ENCODE results near the gene OR2S2.
"Not testable (repeated sequence)": the region's sequence is repeated elsewhere in the genome, so short reads cannot be mapped to it uniquely, and the experiment has no call there.

The OR2S2 gene

GRCh38 chr9:35958104-35958837 is at the start of gene OR2S2:
OR2S2 (minus strand) TSS chr9:35958154; CDS start chr9:35958098, 56 bp downstream.
- in situ Hi-C loops (cut with MboI; ENCODE audit: low sequenced_read_pairs): no loop called here

DNA sequence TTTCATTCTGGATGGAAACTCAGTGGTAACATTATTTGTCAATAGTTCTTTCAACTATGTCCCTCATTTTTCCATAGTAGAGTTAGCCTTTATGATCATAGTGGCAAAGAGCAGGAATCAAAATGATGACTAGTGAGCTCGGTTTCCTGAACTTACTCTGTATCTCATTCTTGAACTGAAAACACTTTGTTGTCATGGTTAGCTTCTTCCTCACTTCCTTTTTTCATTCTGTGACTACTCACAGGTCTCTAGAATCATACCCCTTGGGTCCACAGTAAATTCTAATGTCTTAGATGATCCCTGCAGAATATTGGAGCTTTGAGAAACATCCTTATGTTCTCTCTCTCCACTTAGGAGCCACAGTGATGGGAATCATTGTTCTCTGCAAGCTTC is 49.4 kb upstream of the OR2S2 start:
- in situ Hi-C loops (cut with MboI; ENCODE audit: low sequenced_read_pairs): no loop called here

DNA sequence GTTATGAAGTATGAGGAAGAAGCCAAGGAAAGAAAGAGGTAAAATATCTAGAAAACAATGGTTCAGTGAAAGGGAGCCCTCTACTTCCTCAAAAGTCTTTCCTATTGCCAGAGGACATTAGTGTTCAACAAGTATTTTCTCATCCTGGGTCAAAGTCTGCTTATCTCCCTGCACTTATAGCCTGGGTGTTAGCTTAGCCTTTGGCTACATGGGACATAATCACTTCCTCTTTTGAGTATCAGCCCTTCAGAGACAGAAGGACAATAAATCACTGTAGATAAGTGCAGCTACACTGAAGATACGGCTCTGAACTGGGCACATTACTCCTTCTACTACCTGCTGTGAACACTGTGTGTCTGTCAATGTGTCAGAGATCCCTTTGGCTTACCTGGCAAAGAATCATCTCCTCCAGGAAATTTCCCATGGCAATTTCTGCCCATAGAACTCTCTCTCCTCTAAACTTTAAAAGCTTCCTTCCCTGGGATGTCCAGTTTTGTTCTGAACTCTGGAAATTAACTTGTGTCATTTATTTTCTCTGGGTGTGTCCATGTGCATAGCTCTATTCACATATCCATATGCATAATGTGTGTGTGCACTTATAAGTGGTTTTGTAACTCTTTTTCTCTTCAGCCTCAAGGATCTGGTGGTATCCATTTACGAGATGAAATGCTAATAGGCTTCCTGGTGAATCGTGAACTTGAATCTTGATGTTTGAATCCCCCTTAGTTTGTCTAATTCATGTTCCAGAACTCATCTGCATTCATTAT is 48.8 kb upstream of the OR2S2 start:
- in situ Hi-C loops (cut with MboI; ENCODE audit: low sequenced_read_pairs): no loop called here

GRCh38 chr9:36005891-36006290 is 47.9 kb upstream of the OR2S2 start:
- in situ Hi-C loops (cut with MboI; ENCODE audit: low sequenced_read_pairs): no loop called here

GRCh38 chr9:35998333-35998732 is 40.4 kb upstream of the OR2S2 start:
- in situ Hi-C loops (cut with MboI; ENCODE audit: low sequenced_read_pairs): no loop called here

DNA sequence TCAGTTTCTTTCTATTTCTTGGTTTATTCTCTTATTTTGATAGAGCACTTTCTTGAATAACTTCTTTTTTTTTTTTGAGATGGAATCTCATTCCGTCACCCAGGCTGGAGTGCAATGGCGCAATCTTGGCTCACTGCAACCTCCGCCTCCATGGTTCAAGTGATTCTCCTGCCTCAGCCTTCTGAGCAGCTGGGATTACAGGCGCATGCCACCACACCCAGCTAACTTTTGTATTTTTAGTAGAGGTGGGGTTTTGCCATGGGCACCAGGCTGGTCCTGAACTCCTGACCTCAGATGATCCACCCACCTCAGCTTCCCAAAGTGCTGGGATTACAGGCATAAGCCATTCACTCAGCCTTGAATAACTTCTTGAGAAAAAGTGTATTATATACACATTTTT is 39.1 kb upstream of the OR2S2 start:
- in situ Hi-C loops (cut with MboI; ENCODE audit: low sequenced_read_pairs): not testable (repeated sequence)

DNA sequence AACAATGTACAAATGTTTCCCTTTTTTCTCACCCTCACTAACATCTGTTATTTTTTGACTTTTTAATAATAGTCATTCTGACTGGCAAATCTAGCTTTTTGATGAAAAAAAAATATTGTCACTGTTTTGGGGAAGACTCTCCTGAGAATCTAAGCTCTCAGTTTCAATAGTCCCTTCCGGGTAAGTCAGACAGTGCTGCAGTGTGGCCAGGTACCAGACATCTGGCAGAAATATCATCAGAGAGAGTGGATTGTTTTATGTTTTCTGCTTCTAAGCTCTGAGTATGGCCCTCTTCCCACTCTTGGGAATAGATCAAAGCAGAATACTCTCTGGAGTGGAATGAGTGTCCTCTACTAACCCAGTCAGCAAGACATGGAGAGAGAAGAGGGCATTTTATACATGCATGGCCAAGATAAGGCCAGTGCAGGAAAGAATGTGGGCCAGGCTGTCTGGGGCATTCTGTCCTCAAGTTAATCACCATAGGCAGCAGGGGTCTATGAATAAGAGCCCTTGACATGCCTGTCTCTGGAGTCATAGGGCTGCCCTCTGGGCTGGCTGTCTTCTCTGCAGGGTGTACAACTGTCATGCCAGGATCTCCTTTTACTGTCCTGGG is 38.5 kb upstream of the OR2S2 start:
- in situ Hi-C loops (cut with MboI; ENCODE audit: low sequenced_read_pairs): no loop called here

- in situ Hi-C loops (cut with MboI; ENCODE audit: low sequenced_read_pairs): no loop called here
Observed at GRCh38 chr9:35994959-35995358, 37.0 kb upstream of the OR2S2 start.

- in situ Hi-C loops (cut with MboI; ENCODE audit: low sequenced_read_pairs): no loop called here
Observed at GRCh38 chr9:35993976-35994720, 36.2 kb upstream of the OR2S2 start.

GRCh38 chr9:35993136-35993535 is 35.2 kb upstream of the OR2S2 start:
- in situ Hi-C loops (cut with MboI; ENCODE audit: low sequenced_read_pairs): not testable (repeated sequence)

DNA sequence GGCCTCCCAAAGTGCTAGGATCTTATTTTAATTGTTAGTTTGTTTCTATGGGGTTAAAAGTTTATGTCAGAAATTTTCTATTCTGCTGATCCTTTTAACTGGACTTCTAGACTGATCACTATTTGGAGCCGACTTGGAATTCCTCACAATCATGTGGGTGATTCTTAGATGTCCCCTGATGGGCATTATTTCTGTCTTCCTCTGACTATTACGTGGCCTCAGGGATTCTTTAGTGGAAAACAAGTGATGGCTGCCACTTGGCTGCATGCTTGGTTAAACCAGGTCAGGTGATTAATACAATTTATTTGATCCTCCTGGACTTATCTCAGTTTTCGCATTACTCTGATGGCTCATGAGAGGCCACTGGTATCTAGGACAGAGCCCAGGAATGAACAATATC is 32.2 kb upstream of the OR2S2 start:
- in situ Hi-C loops (cut with MboI; ENCODE audit: low sequenced_read_pairs): no loop called here

DNA sequence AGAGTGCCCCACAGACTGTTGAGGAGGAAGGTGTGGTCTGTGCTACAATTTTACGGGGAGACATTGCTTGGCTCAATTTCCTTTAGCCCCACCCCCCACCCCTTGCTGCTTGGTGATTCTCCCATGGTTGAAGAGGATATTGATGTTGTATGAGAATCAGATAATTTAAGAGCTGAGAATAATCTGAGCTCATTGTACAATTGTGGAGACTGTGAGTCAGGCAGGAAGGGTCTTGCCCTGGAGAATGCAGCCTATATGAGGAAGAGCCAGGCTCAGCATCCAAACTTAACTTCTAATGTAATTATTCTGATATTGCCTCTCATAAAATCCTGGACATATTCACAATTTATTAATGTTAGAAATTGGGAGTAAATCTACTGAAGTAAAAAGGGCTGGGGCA is 26.1 kb upstream of the OR2S2 start:
- in situ Hi-C loops (cut with MboI; ENCODE audit: low sequenced_read_pairs): no loop called here

DNA sequence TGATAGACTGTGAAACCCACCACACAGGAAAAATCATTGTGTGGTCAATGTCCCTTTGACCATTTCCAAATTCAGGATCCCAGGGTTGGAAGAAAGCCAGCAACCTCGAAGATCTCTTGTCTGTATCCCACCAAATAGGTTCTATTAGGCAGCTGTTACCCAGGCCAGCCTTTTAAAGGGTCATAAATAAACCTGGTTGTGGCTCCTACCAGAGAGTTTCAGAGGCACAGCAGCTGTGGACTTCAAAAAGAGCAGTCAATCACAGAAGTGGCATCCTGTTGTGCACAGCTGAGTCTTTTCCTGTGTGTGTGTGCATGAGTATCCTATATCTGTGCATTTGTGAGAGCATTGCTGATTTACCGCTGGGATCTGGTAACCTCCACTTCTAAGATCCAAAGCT is 23.7 kb upstream of the OR2S2 start:
- in situ Hi-C loops (cut with MboI; ENCODE audit: low sequenced_read_pairs): no loop called here

GRCh38 chr9:35980289-35981011 is 22.5 kb upstream of the OR2S2 start:
- in situ Hi-C loops (cut with MboI; ENCODE audit: low sequenced_read_pairs): no loop called here

- in situ Hi-C loops (cut with MboI; ENCODE audit: low sequenced_read_pairs): no loop called here
Observed at GRCh38 chr9:35978792-35979191, 20.8 kb upstream of the OR2S2 start.

DNA sequence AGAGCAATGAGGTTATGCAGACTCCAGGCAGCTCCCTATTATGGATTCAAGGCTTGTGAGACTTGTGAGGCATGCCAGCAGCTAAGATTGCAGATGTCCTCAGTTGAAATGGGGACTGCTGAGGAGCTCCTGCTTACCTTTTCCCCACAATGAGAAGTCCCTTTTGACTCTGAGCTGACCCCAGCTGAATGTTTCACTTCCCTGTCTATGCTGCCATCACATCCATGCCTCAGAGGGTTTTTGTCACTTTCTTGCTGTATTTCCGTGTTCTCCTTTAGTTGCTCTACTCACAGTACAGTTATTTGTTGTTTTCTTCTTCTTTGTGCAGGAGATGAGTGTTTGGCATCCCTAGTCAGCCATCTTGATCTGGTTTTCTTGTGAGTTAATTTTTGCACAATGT is 18.8 kb upstream of the OR2S2 start:
- in situ Hi-C loops (cut with MboI; ENCODE audit: low sequenced_read_pairs): no loop called here

DNA sequence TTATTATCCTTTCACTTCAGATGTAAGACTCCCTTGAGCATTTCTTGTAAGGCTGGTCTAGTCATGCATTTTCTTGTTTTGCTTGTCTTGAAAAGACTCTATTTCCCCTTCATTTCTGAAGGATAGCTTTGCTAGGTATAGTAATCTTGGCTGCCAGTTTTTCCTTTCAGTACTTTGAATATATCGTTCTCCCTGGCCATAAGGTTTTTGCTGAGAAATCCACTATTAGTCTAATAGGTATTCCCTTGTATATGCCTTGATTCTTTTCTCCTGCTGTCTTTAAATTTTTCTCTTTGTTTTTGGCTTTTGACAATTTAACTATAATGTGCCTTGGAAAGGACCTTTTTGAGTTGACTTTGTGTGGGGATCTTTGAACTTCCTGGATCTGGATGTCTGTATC is 16.8 kb upstream of the OR2S2 start:
- in situ Hi-C loops (cut with MboI; ENCODE audit: low sequenced_read_pairs): no loop called here

DNA sequence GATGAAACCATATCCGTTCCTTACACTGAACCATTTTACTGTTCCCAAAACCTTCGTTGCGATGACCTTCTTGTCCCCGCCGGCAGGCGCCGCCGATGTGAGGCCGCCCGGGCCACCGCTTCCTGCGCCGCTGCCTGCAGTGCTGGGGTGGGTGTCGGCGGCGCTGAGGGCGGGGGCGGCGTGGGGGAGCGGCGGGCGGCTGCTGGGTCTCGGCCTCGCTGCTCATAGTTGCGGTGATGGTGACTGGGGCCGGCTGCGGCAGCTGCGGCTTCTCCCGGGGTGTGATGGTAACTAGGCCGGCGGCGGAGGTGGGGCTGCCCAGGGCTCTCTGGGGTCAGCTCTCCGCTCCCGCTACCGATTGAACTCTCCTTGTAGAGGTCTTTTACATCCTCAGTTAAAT is 14.1 kb upstream of the OR2S2 start:
- in situ Hi-C loops (cut with MboI; ENCODE audit: low sequenced_read_pairs): no loop called here

DNA sequence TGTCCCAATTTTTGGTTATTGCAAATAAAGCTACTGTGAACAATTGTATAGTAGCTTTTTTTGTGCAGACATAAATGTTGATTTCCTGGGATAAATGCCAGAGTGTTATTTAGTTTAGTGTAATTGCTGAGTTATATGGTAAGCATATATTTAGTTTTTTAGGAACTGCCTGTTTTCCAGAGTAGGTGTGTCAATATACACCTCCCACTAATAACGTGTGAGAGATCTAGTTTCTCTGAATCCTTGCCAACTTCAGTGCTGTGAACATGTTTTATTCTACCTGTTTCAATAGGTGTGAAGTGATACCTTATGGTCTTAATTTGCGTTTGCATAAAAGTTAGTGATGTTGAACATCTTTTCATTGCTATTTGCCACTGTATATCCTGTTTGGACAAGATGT is 9.1 kb upstream of the OR2S2 start:
- in situ Hi-C loops (cut with MboI; ENCODE audit: low sequenced_read_pairs): no loop called here

DNA sequence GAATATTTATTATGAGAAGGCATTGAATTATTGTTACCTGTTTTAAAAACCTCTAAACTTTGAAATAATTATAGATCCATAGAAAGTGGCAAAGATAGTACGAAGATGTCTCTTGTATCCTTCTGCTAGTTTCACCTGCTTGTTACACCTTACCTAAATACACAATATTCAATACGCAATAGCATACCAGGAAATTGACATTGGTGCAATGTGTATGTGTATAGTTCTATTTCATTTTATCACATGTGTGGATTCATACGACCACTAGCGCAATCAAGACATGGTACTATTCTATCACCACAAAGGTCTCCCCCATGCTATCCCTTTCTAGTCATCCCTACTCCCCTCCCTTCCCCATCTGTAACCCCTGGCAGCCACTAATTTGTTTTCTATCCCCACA is 8.5 kb upstream of the OR2S2 start:
- in situ Hi-C loops (cut with MboI; ENCODE audit: low sequenced_read_pairs): no loop called here

GRCh38 chr9:35965011-35965410 is 7.1 kb upstream of the OR2S2 start:
- in situ Hi-C loops (cut with MboI; ENCODE audit: low sequenced_read_pairs): no loop called here
